Glutamatergic neuron (in vitro differentiated cells): ENCODE results near the gene DNAH2. TPM values are rescaled to one million over a fixed set of nuclear protein-coding genes. Genes with fewer than 3 reads are reported as not detected.
A peak's percentile ranks its signal among the peaks of the same experiment; 100 is the strongest.

Experiments used
- DNase-seq: peaks from one replicate; pipeline ENCODE4 v3.0.0; 2022
- H3K27ac Mint-ChIP-seq: one replicate; pipeline ENCODE4 v1.8.0; 2020; ENCODE audit warnings: mild to moderate bottlenecking, mixed read lengths, inconsistent platforms; ENCODE audit not compliant: unreplicated experiment
- H3K27me3 Mint-ChIP-seq: one replicate; pipeline ENCODE4 v1.8.0; 2020; ENCODE audit warnings: mild to moderate bottlenecking, moderate library complexity, mixed read lengths, inconsistent platforms; ENCODE audit not compliant: unreplicated experiment
- H3K36me3 Mint-ChIP-seq: one replicate; pipeline ENCODE4 v1.8.0; 2020; ENCODE audit warnings: mild to moderate bottlenecking, mixed read lengths, inconsistent platforms; ENCODE audit not compliant: unreplicated experiment
- H3K4me1 Mint-ChIP-seq: one replicate; pipeline ENCODE4 v1.8.0; 2020; ENCODE audit warnings: mild to moderate bottlenecking, low read depth, mixed read lengths, inconsistent platforms; ENCODE audit not compliant: unreplicated experiment
- H3K4me3 Mint-ChIP-seq: one replicate; pipeline ENCODE4 v1.8.0; 2020; ENCODE audit warnings: mild to moderate bottlenecking, mixed read lengths, inconsistent platforms; ENCODE audit not compliant: unreplicated experiment
- H3K9me3 Mint-ChIP-seq: one replicate; pipeline ENCODE4 v1.8.0; 2020; ENCODE audit warnings: mild to moderate bottlenecking, moderate library complexity, mixed read lengths, inconsistent platforms; ENCODE audit not compliant: unreplicated experiment
- CTCF ChIP-seq: fragments of 200-600 bp; sonication (generic); IDR thresholded peaks from one replicate; pipeline ENCODE4 v1.5.0; 2021; ENCODE audit not compliant: partially characterized antibody, unreplicated experiment
- total RNA-seq: library from RNA; stranded (reverse); fragmentation: NEBNext Ultra II Directional; extraction: Animal tissue kit (Norgen Biotek cat#: 25700); gene quantifications from one replicate; pipeline ENCODE4 v1.2.1, GENCODE V29; 2021; ENCODE audit not compliant: unreplicated experiment

The DNAH2 gene
- total RNA-seq, 1 donor from 2014 or later, result 0.07 TPM

- peaks cover 6% of the 10 kb centered on the region for H3K4me1 Mint-ChIP-seq
- peak overlapping the region; percentile 98 for H3K4me3 Mint-ChIP-seq
- peak overlapping the region; percentile 100 for H3K27ac Mint-ChIP-seq
- TF ChIP-seq CTCF, result no peak
- peaks cover 14% of the 10 kb centered on the region for H3K27me3 Mint-ChIP-seq
- H3K9me3 Mint-ChIP-seq, result peaks cover 9% of the 10 kb centered on the region
- DNase-seq, result peak; percentile 78
- no peaks in the 10 kb centered on the region for H3K36me3 Mint-ChIP-seq
These were observed 31.1 kb upstream of the DNAH2 start for GRCh38 chr17:7686222-7687071.

GRCh38 chr17:7687072-7687907 lies 30.3 kb upstream of the DNAH2 start, which contains the start of gene TP53:
Gene TP53 (minus strand): TSS chr17:7687490. CDS start chr17:7676594, 10,896 bp downstream.
- DNase-seq, result peak; percentile 79
- peaks cover 6% of the 10 kb centered on the region for H3K4me1 Mint-ChIP-seq
- TF ChIP-seq CTCF, result no peak
- H3K4me3 Mint-ChIP-seq, result peak within 1 kb of the TSS; percentile 98
- H3K36me3 Mint-ChIP-seq, result no peaks in the 10 kb centered on the region
- peak within 1 kb of the TSS; percentile 100 for H3K27ac Mint-ChIP-seq
- peaks cover 14% of the 10 kb centered on the region for H3K27me3 Mint-ChIP-seq
- peaks cover 9% of the 10 kb centered on the region for H3K9me3 Mint-ChIP-seq

- H3K36me3 Mint-ChIP-seq, result no peaks in the 10 kb centered on the region
- peaks cover 9% of the 10 kb centered on the region for H3K9me3 Mint-ChIP-seq
- H3K4me3 Mint-ChIP-seq, result peak within 1 kb of the TSS; percentile 98
These were observed 29.4 kb upstream of the DNAH2 start, which contains the start of gene WRAP53 for GRCh38 chr17:7687908-7688807. Gene WRAP53 (plus strand): TSS chr17:7688477. CDS start chr17:7688649, 172 bp downstream.

More at GRCh38 chr17:7687908-7688807, 29.4 kb upstream of the DNAH2 start, which contains the start of gene WRAP53:
- Mint-ChIP-seq H3K27me3 (peaks cover 14% of the 10 kb centered on the region), H3K4me1 (peaks cover 6% of the 10 kb centered on the region), H3K27ac (peak within 1 kb of the TSS; percentile 100)
- peak; percentile 98 for TF ChIP-seq CTCF
- peak; percentile 95 for DNase-seq
